ENCODE measurements around the gene CD300LF. TPM values are rescaled to one million over a fixed set of nuclear protein-coding genes. Genes with fewer than 3 reads are reported as not detected.

CD300LF gene
- total RNA-seq, 4 donors from 2014 or later, result not detected

DNA sequence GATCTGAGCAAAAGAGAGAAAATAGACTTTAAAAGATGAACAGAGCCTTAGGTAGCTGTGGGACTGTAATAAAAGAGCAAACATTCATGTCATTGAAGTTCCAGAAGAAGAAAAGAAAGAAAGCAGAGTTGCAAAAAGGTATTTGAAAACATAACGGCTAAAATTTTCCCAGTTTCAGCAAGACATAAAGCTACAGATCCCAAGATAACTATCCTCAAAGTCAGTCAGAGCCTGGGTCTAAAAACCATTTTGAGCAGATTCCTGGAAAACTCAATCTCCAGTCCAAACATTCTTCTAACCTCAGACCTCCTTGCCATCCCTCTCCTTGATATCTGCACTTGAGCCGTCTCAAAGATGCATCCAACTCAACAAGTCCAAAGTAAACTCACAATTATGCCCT lies 68.3 kb downstream of the CD300LF start:
- Histone ChIP-seq H3K36me3 (no peaks in the 10 kb centered on the region), H3K9me3 (no peaks in the 10 kb centered on the region), H3K4me3 (replicated peaks in 1 of 3) (no peak overlapping the region), H3K4me1 (peaks cover 0 to 3% of the 10 kb centered on the region in 2 donors), H3K27me3 (no peaks in the 10 kb centered on the region), H3K27ac (no peak overlapping the region)
- DNase-seq, result no peak
- WGBS, 2 donors, result 83 to 92% methylated on average over 2 of the region's 2 CpGs
- intact Hi-C loops (cut with DNase I), result no loop called here
- no peak for TF ChIP-seq POLR2A (IDR thresholded peaks at IDR 0.05)
- TF ChIP-seq, protein P1, sequence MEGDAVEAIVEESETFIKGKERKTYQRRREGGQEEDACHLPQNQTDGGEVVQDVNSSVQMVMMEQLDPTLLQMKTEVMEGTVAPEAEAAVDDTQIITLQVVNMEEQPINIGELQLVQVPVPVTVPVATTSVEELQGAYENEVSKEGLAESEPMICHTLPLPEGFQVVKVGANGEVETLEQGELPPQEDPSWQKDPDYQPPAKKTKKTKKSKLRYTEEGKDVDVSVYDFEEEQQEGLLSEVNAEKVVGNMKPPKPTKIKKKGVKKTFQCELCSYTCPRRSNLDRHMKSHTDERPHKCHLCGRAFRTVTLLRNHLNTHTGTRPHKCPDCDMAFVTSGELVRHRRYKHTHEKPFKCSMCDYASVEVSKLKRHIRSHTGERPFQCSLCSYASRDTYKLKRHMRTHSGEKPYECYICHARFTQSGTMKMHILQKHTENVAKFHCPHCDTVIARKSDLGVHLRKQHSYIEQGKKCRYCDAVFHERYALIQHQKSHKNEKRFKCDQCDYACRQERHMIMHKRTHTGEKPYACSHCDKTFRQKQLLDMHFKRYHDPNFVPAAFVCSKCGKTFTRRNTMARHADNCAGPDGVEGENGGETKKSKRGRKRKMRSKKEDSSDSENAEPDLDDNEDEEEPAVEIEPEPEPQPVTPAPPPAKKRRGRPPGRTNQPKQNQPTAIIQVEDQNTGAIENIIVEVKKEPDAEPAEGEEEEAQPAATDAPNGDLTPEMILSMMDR (IDR thresholded peaks at IDR 0.05), result no peak

Small RNA genes within 50 kb of the gene (microRNA-seq; reads per million reads assigned to microRNA genes)
- 31.5 reads per million, percentile 43 among the genes with 10 or more reads in this experiment for gene MIR3615

Other genes starting within 250 kb of the CD300LF start
- 1 to 10 TPM in 2 of 4 donors, under 1 TPM in 2; 0.78 to 5.8 (median 2.1) TPM for gene CD300A, start 246.3 kb downstream of the CD300LF start, total RNA-seq
- not detected for gene CD300LB, start 181.4 kb downstream of the CD300LF start, total RNA-seq
- gene CD300C, start 166.8 kb downstream of the CD300LF start, total RNA-seq, result 1 to 10 TPM in 2 of 4 donors, under 1 TPM in 1, not detected in 1; 0.45 to 1.2 (median 1.1) TPM
- gene CD300H, start 145.4 kb downstream of the CD300LF start, total RNA-seq, result not detected
- not detected for gene CD300LD, start 120.6 kb downstream of the CD300LF start, total RNA-seq
- gene CD300E, start 89.2 kb downstream of the CD300LF start, total RNA-seq, result not detected
- gene RAB37, start 24.3 kb upstream of the CD300LF start, total RNA-seq, result 1 to 10 TPM in 1 of 4 donors, under 1 TPM in 3; 0.33 to 1.8 (median 0.39) TPM
- gene NHERF1, start 35.7 kb upstream of the CD300LF start, total RNA-seq, result 10 to 100 TPM; 21.9 to 63.4 (median 43.8) TPM
- 10 to 100 TPM; 33.1 to 46.5 (median 41.4) TPM for gene NAT9, start 63.4 kb upstream of the CD300LF start, total RNA-seq
- 100 to 1,000 TPM in 2 of 4 donors, 10 to 100 TPM in 2; 63.4 to 120 (median 94.0) TPM for gene GRIN2C, start 147.0 kb upstream of the CD300LF start, total RNA-seq
- 10 to 100 TPM in 2 of 4 donors, 1 to 10 TPM in 2; 5.9 to 18.6 (median 10.2) TPM for gene FDXR, start 160.1 kb upstream of the CD300LF start, total RNA-seq
- gene FADS6, start 180.7 kb upstream of the CD300LF start, total RNA-seq, result not detected
- not detected for gene USH1G, start 210.3 kb upstream of the CD300LF start, total RNA-seq
- not detected for gene OTOP2, start 211.3 kb upstream of the CD300LF start, total RNA-seq
- gene OTOP3, start 223.0 kb upstream of the CD300LF start, total RNA-seq, result not detected

All from thyroid gland (tissue), 4 donors.